GM19193 (cell line): ENCODE results near the gene LBR.

Source experiments
- POLR2A ChIP-seq: IDR thresholded peaks from 4 replicates; pipeline ENCODE4 v1.6.1; 2011; ENCODE audit not compliant: insufficient read depth, insufficient read length; ENCODE audit errors: extremely low read depth

Gene LBR

DNA sequence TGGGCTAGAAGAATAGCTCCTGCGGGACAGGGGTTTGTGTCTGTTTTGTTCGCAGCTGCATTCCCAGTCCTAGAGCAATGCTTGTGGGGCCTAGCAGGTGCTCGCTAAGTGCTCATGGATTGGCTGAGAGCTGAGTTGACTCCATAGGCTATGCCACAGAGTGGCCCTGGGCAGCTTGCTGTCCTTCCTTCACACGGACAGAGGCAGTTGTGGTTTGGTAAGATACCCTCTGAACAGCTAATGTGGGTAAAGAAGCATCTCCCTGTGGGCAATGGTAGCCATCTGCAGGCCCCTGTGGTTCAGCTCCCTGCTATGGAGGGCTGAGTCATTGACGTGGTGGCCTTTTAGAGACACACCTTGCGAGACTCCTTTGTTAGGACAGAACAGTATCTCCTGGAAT is 23.5 kb upstream of the LBR start:
- no peak for TF ChIP-seq POLR2A

DNA sequence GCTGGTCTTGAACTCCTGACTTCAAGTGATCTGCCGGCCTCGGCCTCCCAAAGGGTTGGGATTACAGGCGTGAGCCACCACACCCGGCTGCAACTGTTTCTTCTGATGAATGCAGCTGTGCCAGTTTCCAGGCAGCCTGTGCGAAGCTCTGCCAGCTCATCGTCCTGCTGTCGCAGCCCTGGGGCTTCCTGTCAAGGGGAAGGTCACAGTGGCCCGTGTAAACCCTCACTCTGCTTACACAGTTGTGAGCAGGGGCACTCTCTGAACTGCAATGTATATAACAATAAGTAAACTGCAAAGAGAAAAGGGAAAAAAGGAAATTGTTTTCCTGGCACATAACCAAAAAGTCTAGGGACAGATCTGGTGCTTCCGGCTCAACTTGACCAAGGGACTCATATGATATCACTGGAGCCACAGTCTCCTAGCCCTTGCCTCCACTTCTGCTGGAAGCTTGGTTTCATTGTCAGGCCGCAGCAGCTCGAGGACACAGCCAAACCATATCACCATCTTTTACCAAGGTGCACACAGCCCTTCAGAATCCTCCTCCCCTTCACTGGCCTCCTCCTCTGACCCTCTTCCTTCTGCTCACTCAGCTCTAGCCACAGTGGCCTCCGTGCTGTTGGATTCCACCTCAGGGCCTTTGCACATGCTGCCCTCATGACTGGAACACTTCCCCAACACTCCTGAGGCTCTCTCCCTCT is 22.8 kb upstream of the LBR start:
- TF ChIP-seq POLR2A, result no peak

DNA sequence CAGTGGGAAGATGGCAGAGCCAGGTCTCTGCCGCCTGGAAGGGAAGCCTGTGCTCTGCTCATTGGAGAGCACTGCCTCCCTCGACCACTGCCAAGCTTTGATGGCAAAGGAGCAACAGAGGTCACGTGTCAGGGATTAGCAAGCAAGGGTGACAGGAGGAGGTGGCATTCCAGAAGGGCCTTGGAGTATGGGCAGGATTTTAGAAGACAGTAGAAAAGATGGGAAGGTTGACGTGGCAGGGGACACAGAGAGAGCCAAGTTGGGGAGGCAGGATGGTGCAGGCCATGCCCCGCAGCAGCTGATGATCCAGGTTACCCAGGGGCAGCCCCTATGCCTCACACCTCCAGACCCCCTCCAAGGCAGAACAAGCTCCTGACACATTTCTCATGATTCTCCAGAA is 21.9 kb upstream of the LBR start:
- TF ChIP-seq POLR2A, result no peak

DNA sequence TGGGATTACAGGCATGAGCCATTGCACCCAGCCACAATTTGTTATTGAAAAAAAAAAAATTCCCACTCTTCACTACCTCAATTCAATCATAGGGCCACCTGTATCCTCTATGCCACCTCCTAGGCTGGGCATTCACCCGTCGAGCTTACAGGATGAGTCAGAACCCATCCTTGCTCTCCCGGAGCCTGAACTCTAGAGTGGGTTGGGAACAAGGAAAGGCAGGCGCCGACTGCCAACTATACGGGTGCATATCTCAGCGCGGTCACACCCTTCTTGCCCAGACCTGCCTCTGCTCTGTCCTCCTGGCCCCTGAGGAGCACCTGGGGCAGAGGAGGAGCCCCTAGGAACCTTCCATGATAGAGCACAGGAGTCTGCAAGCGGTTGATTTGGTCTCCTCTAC is 21.4 kb upstream of the LBR start:
- TF ChIP-seq POLR2A, result no peak

DNA sequence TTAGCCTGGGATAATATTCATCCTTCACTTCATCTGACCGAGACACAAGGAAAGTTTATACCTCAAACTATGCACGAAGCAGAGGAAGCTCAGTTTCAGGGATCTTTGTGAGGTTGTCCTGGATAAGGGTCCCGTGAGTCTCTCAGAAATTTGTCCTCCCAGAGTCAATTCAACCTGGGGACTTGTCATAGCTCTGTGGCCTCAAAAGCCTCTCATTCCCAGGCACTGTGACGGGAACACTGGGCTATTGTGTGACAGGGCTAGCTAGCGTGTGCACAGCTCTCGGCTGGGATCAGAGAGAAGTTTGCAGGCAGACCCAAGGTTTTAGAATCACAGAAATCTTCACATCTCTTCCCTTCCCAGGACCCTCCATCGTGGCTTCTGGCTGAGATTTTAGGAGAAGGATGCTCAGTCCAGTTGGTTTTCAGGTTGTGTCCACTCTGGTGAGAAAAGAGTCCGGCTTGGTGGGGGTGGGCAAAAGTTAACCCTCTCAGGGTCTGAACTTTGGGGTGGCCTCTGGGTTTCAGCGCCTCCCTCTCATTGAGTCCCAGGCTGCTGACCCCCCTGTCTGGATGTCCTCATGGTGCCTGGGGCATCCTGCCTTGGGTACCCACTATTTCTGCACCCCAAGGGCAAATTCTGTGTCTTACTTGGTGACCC is 20.4 kb upstream of the LBR start:
- no peak for TF ChIP-seq POLR2A

DNA sequence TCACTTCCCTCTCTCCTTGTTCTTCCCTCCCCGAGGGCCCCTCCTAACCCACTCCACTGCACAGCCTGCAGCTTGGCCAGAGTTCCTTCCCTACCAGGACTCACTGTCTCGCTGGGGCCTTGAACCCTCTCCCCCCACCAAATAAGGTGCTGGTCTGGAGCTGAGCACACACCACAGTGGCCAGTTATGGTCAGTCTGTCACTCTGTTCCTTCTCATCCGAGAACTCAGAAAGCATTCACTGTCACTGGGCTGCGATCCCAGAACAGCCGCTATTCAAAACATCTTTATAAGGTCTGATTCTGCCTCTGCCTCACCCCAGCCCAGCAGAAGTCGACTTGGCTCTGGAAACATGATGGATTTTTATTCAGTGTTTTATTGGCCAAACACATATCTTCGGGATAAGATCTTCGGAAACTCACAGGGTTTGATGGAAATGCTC is 19.8 kb upstream of the LBR start:
- no peak for TF ChIP-seq POLR2A

DNA sequence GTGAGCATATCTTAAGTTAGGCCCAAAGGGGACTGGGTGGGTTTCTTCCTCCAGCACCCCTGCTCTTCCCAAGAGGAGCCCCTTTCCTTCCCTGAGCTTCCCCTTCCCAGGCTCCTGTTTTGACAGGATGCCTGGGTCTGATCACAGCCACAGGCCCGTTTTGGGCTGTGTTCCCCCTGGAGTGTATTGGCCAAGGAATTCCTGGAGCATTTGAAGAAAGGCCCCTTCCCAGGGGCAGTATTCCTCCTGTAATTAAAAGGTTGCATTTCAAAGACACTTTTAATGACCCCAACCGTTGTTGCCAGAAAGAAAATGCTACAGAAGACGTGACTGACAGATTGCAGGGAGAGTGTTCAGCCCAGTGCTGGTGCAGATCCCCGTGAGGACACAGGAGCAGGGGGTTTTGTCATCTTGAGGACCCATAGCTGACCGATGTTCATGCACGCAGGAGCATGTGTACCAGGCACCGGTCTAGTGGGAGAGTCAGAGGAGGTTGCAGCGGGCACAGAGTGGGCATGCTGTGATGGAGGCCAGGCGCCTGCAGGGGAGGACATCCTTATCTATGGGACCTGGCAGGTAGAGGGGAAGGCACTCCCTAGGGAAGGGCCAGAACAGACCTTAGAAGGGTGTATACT is 19.3 kb upstream of the LBR start:
- TF ChIP-seq POLR2A, result no peak

DNA sequence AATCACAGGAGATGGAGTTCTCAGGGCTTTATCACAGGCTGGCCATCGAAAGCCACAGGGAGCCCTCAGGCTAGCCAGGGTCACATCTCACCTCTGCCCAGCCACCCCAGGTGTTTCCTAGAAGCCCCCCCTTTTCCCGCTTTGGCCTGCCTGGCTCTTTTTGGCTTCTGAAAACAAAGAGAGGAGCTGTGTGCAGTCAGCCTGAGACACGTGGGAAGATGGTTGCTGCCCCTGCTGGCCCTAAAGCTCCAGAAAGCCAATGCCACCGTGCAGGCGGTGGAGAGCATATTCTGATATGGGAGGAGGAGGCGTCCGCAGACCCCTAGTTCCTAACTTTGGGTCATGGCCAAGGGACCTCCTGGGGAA is 18.7 kb upstream of the LBR start:
- TF ChIP-seq POLR2A, result no peak

DNA sequence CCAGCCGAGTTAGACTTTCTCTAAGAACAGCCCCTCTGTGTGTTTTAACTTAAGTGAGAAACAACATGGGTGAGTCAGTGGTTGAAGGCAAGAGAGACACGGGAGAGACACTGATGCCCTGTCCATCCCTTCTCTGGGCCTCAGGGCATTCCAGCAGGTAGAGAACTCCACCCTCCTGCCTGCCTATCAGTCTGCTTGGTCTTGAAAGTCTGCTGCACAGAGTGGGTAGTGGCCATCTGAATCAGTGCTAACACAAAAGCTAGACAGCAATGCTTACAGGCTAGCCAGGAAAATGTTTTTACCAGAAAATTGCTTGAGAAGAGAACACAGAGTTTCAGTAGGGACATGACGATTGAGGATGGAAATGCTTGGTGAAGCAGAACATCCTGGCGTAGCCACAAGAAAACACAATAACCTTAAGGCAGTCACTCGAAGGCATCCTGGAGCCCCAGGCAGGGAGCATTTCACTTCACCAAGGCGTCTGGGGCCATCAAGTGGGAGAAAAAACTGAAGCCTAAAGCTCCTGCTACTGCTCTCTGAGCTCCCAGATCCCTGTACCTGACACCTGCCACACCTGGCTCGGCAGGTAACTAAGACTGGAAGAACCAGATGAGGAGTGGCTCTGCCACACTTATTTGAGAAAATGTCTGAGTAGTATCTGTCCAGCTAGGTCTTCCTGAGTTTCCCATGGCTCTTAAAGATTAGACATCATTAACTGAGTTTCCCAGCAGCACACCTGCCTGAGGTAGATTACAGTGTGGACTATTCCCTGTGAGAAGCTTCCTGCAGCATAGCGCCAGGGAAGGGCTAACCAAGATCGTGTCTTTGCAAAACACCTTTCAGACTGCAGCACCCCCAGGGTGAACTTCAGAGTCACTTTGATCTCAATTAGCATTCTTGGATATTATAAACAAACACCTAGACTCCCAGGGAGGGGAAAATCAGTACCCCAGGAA is 18.1 kb upstream of the LBR start:
- no peak for TF ChIP-seq POLR2A

DNA sequence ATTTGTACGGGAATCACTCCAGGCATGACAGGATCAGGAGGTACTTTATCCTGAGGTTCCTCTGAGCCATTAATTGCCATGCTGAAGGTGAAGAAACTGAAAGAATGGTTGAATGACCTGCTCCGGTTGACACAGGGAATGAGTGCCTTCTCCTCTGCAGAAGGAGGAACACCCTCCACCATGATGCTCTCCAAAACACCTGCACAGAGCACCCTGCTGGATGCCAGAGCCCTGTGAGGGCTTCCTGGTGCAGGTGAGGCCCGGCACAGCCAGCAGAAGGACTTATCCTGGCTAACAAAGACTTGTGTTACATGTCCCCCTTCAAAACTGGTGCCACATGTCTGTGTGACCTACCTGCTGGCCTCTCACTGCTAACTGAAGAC is 14.3 kb upstream of the LBR start:
- TF ChIP-seq POLR2A, result no peak

DNA sequence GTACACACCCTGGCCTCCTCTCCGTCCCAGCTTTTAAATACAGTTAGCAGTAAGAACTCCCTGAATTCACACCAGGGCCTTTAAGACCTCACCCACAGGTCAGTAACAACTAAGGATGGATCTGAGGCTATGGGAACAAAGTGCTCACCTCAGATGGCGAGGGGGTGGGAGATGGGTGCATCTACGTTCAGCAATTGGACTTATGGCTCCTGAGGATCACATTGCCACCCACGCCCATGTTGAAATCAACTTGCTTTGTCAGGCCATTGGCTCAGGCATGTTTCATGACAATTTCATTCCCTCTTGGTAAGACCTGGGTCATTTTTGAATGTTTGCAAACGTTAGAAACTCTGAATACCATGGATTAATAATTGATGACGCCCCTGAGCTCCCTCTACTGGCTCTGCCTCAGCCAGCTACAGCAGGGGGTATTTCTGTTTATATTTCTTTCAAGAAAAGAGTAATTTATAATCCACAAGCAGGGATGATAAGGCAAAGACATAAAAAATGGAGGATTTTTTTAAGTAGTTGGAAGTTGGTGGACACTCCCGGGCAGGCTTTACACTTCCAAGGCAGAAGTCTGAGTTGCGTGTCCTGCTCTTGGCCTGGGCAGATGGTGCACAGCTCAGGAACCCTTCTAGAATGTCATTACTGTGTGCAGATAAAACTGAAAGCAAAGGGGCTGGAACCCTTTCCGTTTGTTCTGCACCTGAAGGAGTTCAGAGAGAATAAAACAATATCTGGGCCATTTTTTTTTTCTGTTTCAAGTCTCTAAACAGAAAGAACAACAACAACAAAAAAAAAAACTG is 13.7 kb upstream of the LBR start:
- TF ChIP-seq POLR2A, result no peak

DNA sequence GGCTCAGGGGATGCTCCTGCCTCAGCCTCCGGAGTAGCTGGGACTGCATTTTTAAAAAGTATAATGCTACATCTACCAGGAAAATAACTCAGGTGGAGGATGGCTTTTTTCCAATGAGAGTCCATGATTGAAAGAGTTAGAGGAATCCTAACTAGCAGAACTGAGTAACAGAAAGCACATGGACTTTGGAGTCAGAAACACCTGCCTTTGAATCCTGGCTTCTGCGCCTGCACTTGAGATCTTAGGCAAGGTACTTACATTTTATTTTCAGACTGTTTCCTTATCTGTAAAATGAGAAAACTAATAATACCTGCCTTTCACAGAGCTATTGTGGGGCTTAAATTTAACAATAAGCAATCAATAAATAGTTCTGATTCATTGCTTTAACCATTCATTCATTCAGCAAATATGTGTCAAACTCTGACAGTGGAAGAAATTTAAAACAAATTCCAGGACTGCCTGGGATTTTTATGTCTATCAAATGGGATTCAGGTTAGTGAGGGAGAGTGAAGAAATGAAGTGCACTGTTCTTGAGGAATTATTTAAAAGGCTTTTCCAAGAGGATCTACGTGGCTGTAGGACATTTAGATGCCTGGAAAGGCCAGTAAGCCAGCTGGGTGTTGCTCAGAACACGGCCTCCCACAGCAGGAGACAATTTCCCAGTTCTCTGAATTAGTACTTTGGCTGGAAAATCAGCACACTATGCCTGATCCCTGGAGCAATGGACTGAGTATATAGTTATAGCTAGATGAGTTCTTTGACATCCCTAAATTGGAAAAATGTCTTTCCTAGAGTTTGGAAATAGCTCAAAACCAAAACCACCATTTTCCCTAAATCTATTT is 12.8 kb upstream of the LBR start:
- TF ChIP-seq POLR2A, result no peak

DNA sequence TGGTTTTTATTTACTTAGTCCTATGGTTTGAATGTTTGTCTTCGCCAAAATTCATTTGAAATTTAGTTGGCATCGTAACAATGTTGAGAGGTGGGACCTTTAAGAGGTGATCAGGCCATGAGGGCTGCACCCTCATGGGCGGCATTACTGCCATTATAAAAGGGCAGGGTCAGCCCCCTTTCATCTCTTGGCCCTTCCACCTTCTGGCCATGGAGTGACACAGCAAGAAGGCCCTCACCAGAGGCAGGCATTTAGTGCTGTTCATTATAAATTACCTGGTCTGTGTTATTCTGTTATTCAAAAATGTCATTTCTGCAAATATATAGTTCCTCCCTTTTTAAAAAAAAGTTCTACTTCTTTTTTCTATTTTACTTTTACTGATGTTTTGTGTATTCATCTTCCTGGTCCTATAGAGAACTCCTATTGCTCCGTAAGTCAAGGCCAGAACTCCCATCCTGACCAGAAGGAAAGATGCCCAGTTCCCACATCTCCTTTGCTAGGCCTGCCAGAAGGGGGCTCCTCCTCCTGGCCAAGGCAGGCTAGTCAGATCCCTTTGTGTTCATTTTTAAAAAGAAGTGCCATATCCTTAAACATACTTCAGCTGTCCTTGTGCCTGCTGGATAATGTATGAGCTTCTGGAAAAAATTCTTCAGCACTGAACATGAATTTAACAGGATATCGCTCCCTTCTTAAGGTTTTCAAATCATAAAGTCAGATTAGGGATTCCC is 10.0 kb upstream of the LBR start:
- TF ChIP-seq POLR2A, result no peak
